GM12878 (cell line): ENCODE results near the gene GUCA1A. TPM values are rescaled to one million over a fixed set of nuclear protein-coding genes. Genes with fewer than 3 reads are reported as not detected.
A peak's percentile ranks its signal among the peaks of the same experiment; 100 is the strongest.

Experiments used
- ATAC-seq: fragments of 200-7000 bp; cut with Tn5 transposase; 3 replicates; pipeline ENCODE4 v1.9.1; 2020; ENCODE audit warnings: mild to moderate bottlenecking, moderate library complexity
- BruUV-seq: library from RNA; stranded (reverse); fragments of 400-500 nt; replicated peaks from 2 replicates; lab custom pipeline; 2021; lab: Mats Ljungman, UMichigan
- CTCF ChIA-PET: fragments of 300-600 bp; sonication (Branson Sonifier 250); formaldehyde crosslinking; extraction: SDS; loops from one replicate; lab custom pipeline; 2021; ENCODE audit warnings: inconsistent platforms; lab: Yijun Ruan, JAX
- POLR2A ChIA-PET: fragments of 350-600 bp; formaldehyde crosslinking; extraction: SDS; loops from one replicate; lab custom pipeline; 2021; ENCODE audit warnings: inconsistent platforms; lab: Charles Lee
- RAD21 ChIA-PET: fragments of 300-600 bp; sonication (Branson Sonifier 250); formaldehyde crosslinking; loops from one replicate; lab custom pipeline; 2023; ENCODE audit warnings: antibody characterized with exemption; ENCODE audit not compliant: unreplicated experiment; lab: Charles Lee
- SMC1A ChIA-PET: fragments of 300-600 bp; sonication (Branson Sonifier 250); formaldehyde crosslinking; loops from one replicate; lab custom pipeline; 2023; ENCODE audit not compliant: unreplicated experiment, uncharacterized antibody; lab: Charles Lee
- DNase-seq: peaks from one replicate; pipeline ENCODE4 v3.0.0-alpha.2; 2011; ENCODE audit warnings: low read depth, low spot score
- FAIRE-seq: peaks from 3 replicates; lab custom pipeline; 2011; peaks lifted over from hg19 to GRCh38; lab: Jason Lieb, UNC
- H2AFZ ChIP-seq: 2 replicates; pipeline ENCODE4 v1.6.0; 2011; ENCODE audit warnings: low read depth, low read length, control low read depth; ENCODE audit not compliant: control insufficient read depth
- H3K27ac ChIP-seq: 2 replicates; pipeline ENCODE4 v1.5.1; 2011; ENCODE audit warnings: control low read depth; ENCODE audit not compliant: control insufficient read depth, insufficient read depth
- H3K27me3 ChIP-seq, 2 experiments: replicated peaks in 1 of 2; 2 replicates each; pipeline versions ENCODE4 v1.6.0 to v1.6.1; 2011; ENCODE audit warnings: low read length in 1 of 2; ENCODE audit not compliant: control insufficient read depth in 2 of 2, insufficient read depth in 2 of 2
- H3K36me3 ChIP-seq, 2 experiments: 2 replicates each; pipeline ENCODE4 v1.5.1; 2011; ENCODE audit warnings: low read length in 1 of 2; ENCODE audit not compliant: control insufficient read depth in 2 of 2, insufficient read depth in 2 of 2
- H3K4me1 ChIP-seq: 2 replicates; pipeline ENCODE4 v1.6.1; 2011; ENCODE audit warnings: mild to moderate bottlenecking, low read length, moderate library complexity, mixed read lengths; ENCODE audit not compliant: control insufficient read depth, insufficient read depth
- H3K4me2 ChIP-seq: 2 replicates; pipeline ENCODE4 v1.6.0; 2011; ENCODE audit warnings: control low read depth; ENCODE audit not compliant: control insufficient read depth, insufficient read depth
- H3K4me3 ChIP-seq: fragments of 200-600 bp; sonication (generic); 2 replicates; pipeline ENCODE4 v1.5.1; 2016
- H3K79me2 ChIP-seq: 2 replicates; pipeline ENCODE4 v1.6.0; 2011; ENCODE audit warnings: low read length; ENCODE audit not compliant: control insufficient read depth, insufficient read depth
- H3K9ac ChIP-seq: 2 replicates; pipeline ENCODE4 v1.8.0; 2011; ENCODE audit warnings: low read length, control low read depth, mixed read lengths; ENCODE audit not compliant: control insufficient read depth, insufficient read depth
- H3K9me3 ChIP-seq: replicated peaks from 3 replicates; pipeline ENCODE4 v1.5.1; 2011; ENCODE audit warnings: mild to moderate bottlenecking, low read length; ENCODE audit not compliant: control insufficient read depth, insufficient read depth
- H4K20me1 ChIP-seq: 2 replicates; pipeline ENCODE4 v1.6.0; 2011; ENCODE audit not compliant: control insufficient read depth, insufficient read depth
- WGBS: methylation state at CpG from one replicate; pipeline ENCODE4 v1.1.6; 2016; ENCODE audit warnings: low lambda C conversion rate; ENCODE audit not compliant: insufficient replicate concordance, insufficient coverage; ENCODE audit errors: missing lambda C conversion rate; 5-methylcytosine and 5-hydroxymethylcytosine counted together
- in situ Hi-C: fragments of 300-500 bp; cut with MboI; formaldehyde crosslinking; loops from 9 replicates; pipeline ENCODE4 v1.14.3; 2018; ENCODE audit warnings: mixed read lengths
- intact Hi-C: fragments of 100-400 bp; cut with micrococcal nuclease; formaldehyde crosslinking; loops from one replicate; pipeline ENCODE4 v1.14.2; 2022; ENCODE audit not compliant: unreplicated experiment
- polyA plus RNA-seq, 11 experiments: library from polyadenylated mRNA; depleted of rRNA in 4 of 11; unstranded in 6 of 11; stranded (reverse) in 5 of 11; fragments of >200 nt; fragmentation: Nextera tagmentation in 4 of 11; fragmentation: Illumina TruSeq in 1 of 11; extraction: Ambion mirVana in 4 of 11; extraction: Trizol in 1 of 11; gene quantifications; 1 replicate in 1 of 11; 2 replicates in 10 of 11; pipeline versions ENCODE4 v1.2.1 to v1.2.3, GENCODE V29; 2011 to 2016; ENCODE audit warnings: inconsistent platforms in 2 of 11, missing spikeins in 2 of 11, low read depth in 1 of 11
- total RNA-seq, 4 experiments: library from RNA; depleted of rRNA in 3 of 4; stranded (reverse); fragments of >200 nt in 3 of 4; fragmentation: Illumina TruSeq in 1 of 4; extraction: Trizol in 1 of 4; gene quantifications; 2 replicates each; pipeline versions ENCODE4 v1.2.1 to v1.2.3, GENCODE V29; 2013 to 2021
- TF ChIP-seq, protein P1 (sequence below): fragments of 450-650 bp; IDR thresholded peaks from 2 replicates; pipeline ENCODE4 v1.6.1; 2017; ENCODE audit warnings: antibody characterized with exemption, mild to moderate bottlenecking, moderate library complexity

GUCA1A gene
- total and polyA plus RNA-seq, 10 of the 15 experiments (the other 5 are each of a cell fraction or from before 2014, with no cell fraction given): not detected

DNA sequence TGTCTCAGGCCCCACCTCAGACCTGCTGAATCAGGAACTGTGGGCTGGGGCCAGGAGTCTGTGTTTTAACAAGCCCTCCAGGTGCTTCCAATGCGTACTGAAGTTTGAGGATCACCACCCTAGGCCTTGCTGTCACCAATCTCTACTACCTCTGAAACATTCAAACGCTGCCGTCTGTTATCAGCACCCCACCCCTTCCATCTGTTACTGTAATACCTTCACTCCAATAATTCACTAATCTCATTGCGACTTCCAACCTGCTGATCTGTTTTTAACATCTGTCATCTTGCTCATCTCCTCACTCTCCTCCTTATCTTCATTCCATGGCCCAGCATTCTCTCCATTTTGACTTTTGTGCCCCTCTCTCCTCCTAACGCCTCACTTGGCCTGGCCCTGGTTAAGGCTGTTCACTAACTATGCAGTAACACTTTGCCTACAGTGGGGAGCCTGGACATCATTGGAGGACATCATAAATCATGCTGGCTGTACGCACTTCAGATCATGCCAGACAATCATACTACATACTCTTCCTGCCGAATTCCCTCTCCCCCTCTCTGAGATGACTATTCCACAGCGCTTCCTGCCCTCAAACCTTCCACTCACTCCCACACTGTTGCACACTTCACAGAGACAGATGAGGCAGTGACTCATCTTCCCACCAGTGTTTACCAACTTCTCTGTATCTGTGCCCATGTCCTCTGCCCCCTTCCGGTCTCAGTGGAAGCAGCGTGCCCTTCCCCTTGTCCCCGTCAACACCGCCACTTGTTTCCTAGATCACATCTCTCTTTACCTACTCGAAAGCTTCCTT is 24.6 kb downstream of the GUCA1A start:
- intact Hi-C loops: no loop called here
- no peaks in the 10 kb centered on the region for H4K20me1 ChIP-seq
- DNase-seq: no peak
- H3K27me3 ChIP-seq: no peaks in the 10 kb centered on the region
- SMC1A ChIA-PET: interaction anchor here (0.5 kb wide), 1 partner anchor 10 kb away, joined by 3 read pairs; no protein-coding TSS in a partner anchor
- H3K9ac ChIP-seq: no peak overlapping the region
- H2AFZ ChIP-seq: no peak overlapping the region
- FAIRE-seq: no peak
- TSS peak; percentile 25 for BruUV-seq
- in situ Hi-C loops: no loop called here
- POLR2A ChIA-PET: no interaction called here
- H3K4me3 ChIP-seq: no peak overlapping the region
- 95% methylated on average over 13 of the region's 13 CpGs for WGBS
- no peak overlapping the region for H3K27ac ChIP-seq
- CTCF ChIA-PET: no interaction called here
- H3K79me2 ChIP-seq: no peaks in the 10 kb centered on the region
- RAD21 ChIA-PET: no interaction called here
- no peaks in the 10 kb centered on the region for H3K36me3 ChIP-seq
- no peaks in the 10 kb centered on the region; the same call in 1 of the 2 replicates for H3K4me1 ChIP-seq
- no peaks in the 10 kb centered on the region; the same call in 2 of the 3 replicates for H3K9me3 ChIP-seq
- TF ChIP-seq, protein P1, sequence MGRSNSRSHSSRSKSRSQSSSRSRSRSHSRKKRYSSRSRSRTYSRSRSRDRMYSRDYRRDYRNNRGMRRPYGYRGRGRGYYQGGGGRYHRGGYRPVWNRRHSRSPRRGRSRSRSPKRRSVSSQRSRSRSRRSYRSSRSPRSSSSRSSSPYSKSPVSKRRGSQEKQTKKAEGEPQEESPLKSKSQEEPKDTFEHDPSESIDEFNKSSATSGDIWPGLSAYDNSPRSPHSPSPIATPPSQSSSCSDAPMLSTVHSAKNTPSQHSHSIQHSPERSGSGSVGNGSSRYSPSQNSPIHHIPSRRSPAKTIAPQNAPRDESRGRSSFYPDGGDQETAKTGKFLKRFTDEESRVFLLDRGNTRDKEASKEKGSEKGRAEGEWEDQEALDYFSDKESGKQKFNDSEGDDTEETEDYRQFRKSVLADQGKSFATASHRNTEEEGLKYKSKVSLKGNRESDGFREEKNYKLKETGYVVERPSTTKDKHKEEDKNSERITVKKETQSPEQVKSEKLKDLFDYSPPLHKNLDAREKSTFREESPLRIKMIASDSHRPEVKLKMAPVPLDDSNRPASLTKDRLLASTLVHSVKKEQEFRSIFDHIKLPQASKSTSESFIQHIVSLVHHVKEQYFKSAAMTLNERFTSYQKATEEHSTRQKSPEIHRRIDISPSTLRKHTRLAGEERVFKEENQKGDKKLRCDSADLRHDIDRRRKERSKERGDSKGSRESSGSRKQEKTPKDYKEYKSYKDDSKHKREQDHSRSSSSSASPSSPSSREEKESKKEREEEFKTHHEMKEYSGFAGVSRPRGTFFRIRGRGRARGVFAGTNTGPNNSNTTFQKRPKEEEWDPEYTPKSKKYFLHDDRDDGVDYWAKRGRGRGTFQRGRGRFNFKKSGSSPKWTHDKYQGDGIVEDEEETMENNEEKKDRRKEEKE: no peak
- no peak overlapping the region for H3K4me2 ChIP-seq
- no peak for ATAC-seq
